Ishikawa (cell line): ENCODE data around the gene PNPLA3.

Source experiments
- TCF12 ChIP-seq: IDR thresholded peaks from 2 replicates; pipeline ENCODE4 v1.6.1; 2012; ENCODE audit warnings: low read depth
- YY1 ChIP-seq: IDR thresholded peaks from 2 replicates; pipeline ENCODE4 v1.6.1; 2012; ENCODE audit warnings: low read depth
- TF ChIP-seq, protein P1 (sequence below): IDR thresholded peaks from 2 replicates; pipeline ENCODE4 v1.6.1; 2012

DNA sequence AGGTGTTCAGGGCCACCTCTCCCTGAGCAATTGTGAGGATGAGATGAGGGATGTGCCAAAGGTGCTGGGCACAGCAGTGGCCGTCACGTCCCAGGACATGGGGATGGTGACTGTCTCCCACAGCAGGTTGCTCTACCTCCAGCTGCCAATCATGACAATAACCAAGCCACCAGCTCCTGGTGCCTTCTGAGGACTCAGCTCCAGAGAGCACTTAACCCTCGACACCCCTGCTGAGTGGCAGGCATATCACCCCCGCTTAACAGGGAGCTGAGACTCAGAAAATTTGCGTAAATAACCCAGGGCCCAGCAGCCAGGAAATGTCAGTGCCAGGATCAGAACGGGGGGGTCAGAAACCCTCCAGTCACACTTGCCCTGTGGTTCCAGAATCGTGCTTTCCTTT is 23.4 kb upstream of the PNPLA3 start:
- no peak for TF ChIP-seq TCF12
- TF ChIP-seq, protein P1, sequence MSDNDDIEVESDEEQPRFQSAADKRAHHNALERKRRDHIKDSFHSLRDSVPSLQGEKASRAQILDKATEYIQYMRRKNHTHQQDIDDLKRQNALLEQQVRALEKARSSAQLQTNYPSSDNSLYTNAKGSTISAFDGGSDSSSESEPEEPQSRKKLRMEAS: no peak
- TF ChIP-seq YY1: no peak
